K562 (cell line): ENCODE results near the gene CNOT6L. TPM values are rescaled to one million over a fixed set of nuclear protein-coding genes. Genes with fewer than 3 reads are reported as not detected.

Source experiments
- ATF6 ChIP-seq: sonication (generic); formaldehyde crosslinking; IDR thresholded peaks from 2 replicates; pipeline ENCODE4 v1.4.0; 2020; ENCODE audit warnings: mild to moderate bottlenecking, missing genetic modification reagents
- CTBP1 ChIP-seq: fragments of 450-650 bp; IDR thresholded peaks from 2 replicates; pipeline ENCODE4 v1.6.1; 2016; ENCODE audit warnings: borderline replicate concordance
- CTCF ChIP-seq, 3 experiments: IDR thresholded peaks in 2 of 3; conservative IDR thresholded peaks in 1 of 3; 2 replicates each; pipeline ENCODE4 v1.5.1; 2011 to 2012; ENCODE audit warnings: low read length in 3 of 3, mild to moderate bottlenecking in 3 of 3, control low read depth in 2 of 3, improper control_type of control experiment in 1 of 3, inconsistent platforms in 1 of 3, low read depth in 1 of 3, mixed read lengths in 1 of 3, moderate library complexity in 1 of 3; ENCODE audit not compliant: insufficient read depth in 2 of 3
- CTCFL ChIP-seq: IDR thresholded peaks from 2 replicates; pipeline ENCODE4 v1.6.1; 2011; ENCODE audit warnings: borderline replicate concordance, low read depth, mild to moderate bottlenecking, moderate library complexity, low read length; ENCODE audit not compliant: insufficient read depth, poor library complexity, severe bottlenecking
- HDAC6 ChIP-seq: IDR thresholded peaks from 2 replicates; pipeline ENCODE4 v1.6.1; 2012; ENCODE audit warnings: low read depth, mild to moderate bottlenecking, control low read depth, inconsistent platforms, low read length, moderate library complexity
- JUNB ChIP-seq: fragments of 450-650 bp; formaldehyde crosslinking; conservative IDR thresholded peaks from 2 replicates; pipeline ENCODE4 v1.4.0; 2020; ENCODE audit warnings: mild to moderate bottlenecking
- KLF16 ChIP-seq: IDR thresholded peaks from 2 replicates; pipeline ENCODE4 v1.6.1; 2016; ENCODE audit warnings: antibody characterized with exemption
- NR1H2 ChIP-seq: sonication (generic); formaldehyde crosslinking; IDR thresholded peaks from 2 replicates; pipeline ENCODE4 v1.4.0; 2020; ENCODE audit warnings: mild to moderate bottlenecking, missing genetic modification reagents
- POLR2AphosphoS5 ChIP-seq: IDR thresholded peaks from 2 replicates; pipeline ENCODE4 v1.6.1; 2011; ENCODE audit warnings: mild to moderate bottlenecking, low read depth, low read length, moderate library complexity; ENCODE audit not compliant: control insufficient read depth, insufficient read depth
- PRDM10 ChIP-seq: fragments of 450-650 bp; IDR thresholded peaks from 2 replicates; pipeline ENCODE4 v1.6.1; 2018; ENCODE audit not compliant: partially characterized antibody
- SMAD4 ChIP-seq: fragments of 250-450 bp; sonication (Bioruptor Pico); conservative IDR thresholded peaks from 2 replicates; pipeline ENCODE4 v1.8.0; 2021; ENCODE audit warnings: inconsistent platforms, mild to moderate bottlenecking, moderate library complexity
- TEAD2 ChIP-seq: fragments of 450-650 bp; IDR thresholded peaks from 2 replicates; pipeline ENCODE4 v1.6.1; 2016; ENCODE audit warnings: missing genetic modification characterization, control low read depth, missing compliant biosample characterization
- XRCC3 ChIP-seq: fragments of 450-650 bp; IDR thresholded peaks from 2 replicates; pipeline ENCODE4 v1.6.1; 2017; ENCODE audit warnings: mild to moderate bottlenecking, moderate library complexity
- ZC3H8 ChIP-seq: fragments of 450-650 bp; IDR thresholded peaks from 2 replicates; pipeline ENCODE4 v1.6.1; 2017
- ZNF217 ChIP-seq: sonication (generic); formaldehyde crosslinking; IDR thresholded peaks from 2 replicates; pipeline ENCODE4 v1.8.0; 2022; ENCODE audit warnings: mild to moderate bottlenecking, missing genetic modification reagents
- ZNF224 ChIP-seq: sonication (generic); formaldehyde crosslinking; IDR thresholded peaks from 2 replicates; pipeline ENCODE4 v1.8.0; 2022; ENCODE audit warnings: mild to moderate bottlenecking, missing genetic modification reagents
- ZNF316 ChIP-seq: fragments of 450-650 bp; IDR thresholded peaks from 2 replicates; pipeline ENCODE4 v1.6.1; 2016
- ZNF668 ChIP-seq: fragments of 250-450 bp; sonication (Bioruptor Pico); IDR thresholded peaks from 2 replicates; pipeline ENCODE4 v1.8.0; 2022; ENCODE audit warnings: mild to moderate bottlenecking, inconsistent platforms
- polyA plus RNA-seq, 8 experiments: library from polyadenylated mRNA; depleted of rRNA in 4 of 8; stranded (reverse) in 5 of 8; unstranded in 3 of 8; fragments of >200 nt; fragmentation: Nextera tagmentation in 2 of 8; fragmentation: Illumina TruSeq in 1 of 8; extraction: Ambion mirVana in 2 of 8; extraction: Trizol in 1 of 8; gene quantifications; 2 replicates each; pipeline versions ENCODE4 v1.2.1 to v1.2.3, GENCODE V29; 2011 to 2014; ENCODE audit warnings: inconsistent platforms in 1 of 8, missing spikeins in 1 of 8
- total RNA-seq, 7 experiments: library from RNA; depleted of rRNA in 6 of 7; stranded (reverse); fragments of >200 nt in 6 of 7; fragmentation: Illumina TruSeq in 2 of 7; extraction: Trizol in 2 of 7; gene quantifications; 2 replicates each; pipeline versions ENCODE4 v1.2.1 to v1.2.3, GENCODE V29; 2011 to 2021; ENCODE audit warnings: low replicate concordance in 1 of 7

The CNOT6L gene
- total and polyA plus RNA-seq, 9 of the 15 experiments (the other 6 are each of a cell fraction or from before 2014, with no cell fraction given): 3.7 to 27.9 (median 6.5) TPM

- no peak for TF ChIP-seq ZNF668
- no peak for TF ChIP-seq ZNF217 (CRISPR knock-in tag)
- TF ChIP-seq SMAD4 (CRISPR knock-in tag): peak; percentile 43; the same call in 1 of the 2 replicates
- TF ChIP-seq KLF16: no peak
- no peak for TF ChIP-seq PRDM10
- no peak for TF ChIP-seq TEAD2 (tag)
- TF ChIP-seq ATF6 (CRISPR knock-in tag): no peak
- TF ChIP-seq ZNF224: no peak
- TF ChIP-seq NR1H2 (CRISPR knock-in tag): no peak
- TF ChIP-seq JUNB (CRISPR knock-in tag): no peak
- peak; percentile 85 for TF ChIP-seq CTBP1
- no peak; the same call in 1 of the 2 replicates for TF ChIP-seq POLR2AphosphoS5
- no peak for TF ChIP-seq HDAC6
- TF ChIP-seq XRCC3: no peak
- TF ChIP-seq ZC3H8: no peak
- TF ChIP-seq ZNF316: no peak
- TF ChIP-seq CTCFL: no peak
- no peak for TF ChIP-seq CTCF (IDR thresholded peaks at IDR 0.05 in 2 of 3, conservative IDR thresholded peaks at IDR 0.05 in 1 of 3; ENCODE audit: insufficient read depth in 2 of 3, low read depth in 1 of 3, low read length in 3 of 3)
Observed at GRCh38 chr4:77818602-77819403, at the start of gene CNOT6L (continued).
